ENCODE measurements around the gene BAZ2A.

Gene BAZ2A

DNA sequence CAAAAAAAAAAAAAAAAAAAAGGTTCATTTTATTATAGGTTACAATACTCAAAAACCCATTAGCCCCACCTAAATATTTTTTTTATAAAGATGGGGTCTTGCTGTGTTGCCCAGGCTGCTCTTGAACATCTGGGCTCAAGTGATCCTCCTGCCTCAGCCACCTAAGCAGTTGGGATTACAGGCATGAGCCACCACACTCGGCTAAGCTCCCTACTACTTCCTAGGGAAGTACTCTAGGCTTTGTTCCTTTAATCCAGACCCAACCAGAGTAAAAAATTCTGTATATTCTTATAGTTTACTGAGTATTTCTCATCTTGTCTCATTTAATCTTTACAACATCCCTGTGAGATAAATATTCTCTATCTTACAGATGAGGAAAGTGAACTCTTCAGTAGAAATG is 57.8 kb downstream of the BAZ2A start:
- Mint-ChIP-seq H3K9me3 (no peaks in the 10 kb centered on the region), H3K4me1 (peaks cover 25% of the 10 kb centered on the region), H3K27me3 (ENCODE audit: low read depth) (no peaks in the 10 kb centered on the region), H3K36me3 (ENCODE audit: low read depth) (peaks cover 34% of the 10 kb centered on the region), H3K4me3 (no peak overlapping the region), H3K27ac (peak overlapping the region; percentile 30 to 51 (median 48))
- TF ChIP-seq, protein P1, sequence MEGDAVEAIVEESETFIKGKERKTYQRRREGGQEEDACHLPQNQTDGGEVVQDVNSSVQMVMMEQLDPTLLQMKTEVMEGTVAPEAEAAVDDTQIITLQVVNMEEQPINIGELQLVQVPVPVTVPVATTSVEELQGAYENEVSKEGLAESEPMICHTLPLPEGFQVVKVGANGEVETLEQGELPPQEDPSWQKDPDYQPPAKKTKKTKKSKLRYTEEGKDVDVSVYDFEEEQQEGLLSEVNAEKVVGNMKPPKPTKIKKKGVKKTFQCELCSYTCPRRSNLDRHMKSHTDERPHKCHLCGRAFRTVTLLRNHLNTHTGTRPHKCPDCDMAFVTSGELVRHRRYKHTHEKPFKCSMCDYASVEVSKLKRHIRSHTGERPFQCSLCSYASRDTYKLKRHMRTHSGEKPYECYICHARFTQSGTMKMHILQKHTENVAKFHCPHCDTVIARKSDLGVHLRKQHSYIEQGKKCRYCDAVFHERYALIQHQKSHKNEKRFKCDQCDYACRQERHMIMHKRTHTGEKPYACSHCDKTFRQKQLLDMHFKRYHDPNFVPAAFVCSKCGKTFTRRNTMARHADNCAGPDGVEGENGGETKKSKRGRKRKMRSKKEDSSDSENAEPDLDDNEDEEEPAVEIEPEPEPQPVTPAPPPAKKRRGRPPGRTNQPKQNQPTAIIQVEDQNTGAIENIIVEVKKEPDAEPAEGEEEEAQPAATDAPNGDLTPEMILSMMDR (IDR thresholded peaks at IDR 0.05; ENCODE audit: unreplicated experiment in 3 of 3): no peak

DNA sequence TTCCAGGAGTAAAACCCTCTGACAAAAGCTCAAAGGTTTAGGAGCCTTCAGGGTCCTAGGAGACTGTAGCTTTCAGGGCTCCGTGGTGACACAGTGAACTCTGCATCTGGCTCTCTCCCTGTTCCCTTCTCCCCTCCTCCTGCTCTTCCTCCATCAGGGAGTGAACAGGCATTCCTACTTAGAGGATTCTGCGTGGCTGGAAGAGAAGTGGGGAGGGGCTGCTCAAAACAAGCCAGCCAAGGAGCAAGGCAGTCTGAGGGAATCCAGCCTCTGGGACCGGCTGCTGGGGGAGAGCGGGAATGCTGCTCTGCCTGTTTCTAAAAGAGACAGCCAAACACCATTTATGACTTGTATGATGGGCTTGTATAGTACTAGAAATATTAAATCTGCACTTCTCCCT is 59.0 kb downstream of the BAZ2A start:
- H3K9me3 Mint-ChIP-seq: no peaks in the 10 kb centered on the region
- peak overlapping the region; percentile 98 to 100 (median 98) for H3K27ac Mint-ChIP-seq
- H3K4me1 Mint-ChIP-seq: peaks cover 30% of the 10 kb centered on the region
- TF ChIP-seq, protein P1 (IDR thresholded peaks at IDR 0.05; ENCODE audit: unreplicated experiment in 3 of 3): no peak
- H3K27me3 Mint-ChIP-seq (ENCODE audit: low read depth): no peaks in the 10 kb centered on the region
- peaks cover 36% of the 10 kb centered on the region for H3K36me3 Mint-ChIP-seq (ENCODE audit: low read depth)
- H3K4me3 Mint-ChIP-seq: peak overlapping the region in 2 of 3 experiments; percentile 62 to 63

DNA sequence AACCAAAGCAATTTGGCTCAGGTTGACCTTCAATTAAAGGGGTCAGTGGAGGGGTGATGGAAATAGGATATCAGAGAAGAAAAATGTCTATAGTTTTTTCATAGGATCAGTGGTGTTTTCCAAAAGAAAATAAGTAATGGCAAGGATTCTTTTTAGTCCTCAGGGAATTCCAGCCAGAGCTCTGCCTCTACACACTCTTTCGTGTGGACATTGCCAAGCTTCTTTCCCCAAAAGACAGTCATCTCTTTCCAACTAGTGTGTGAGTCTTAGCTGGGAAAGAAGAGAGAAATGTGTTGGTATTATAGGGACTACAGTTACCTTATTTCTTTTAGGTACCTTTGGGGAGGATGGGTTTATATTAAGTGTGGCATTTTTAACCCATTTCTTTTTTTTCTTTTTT is 62.0 kb downstream of the BAZ2A start:
- Mint-ChIP-seq H3K27me3 (ENCODE audit: low read depth) (no peaks in the 10 kb centered on the region), H3K9me3 (no peaks in the 10 kb centered on the region), H3K27ac (peak overlapping the region in 2 of 3 experiments; percentile 43 to 100), H3K4me3 (no peak overlapping the region), H3K36me3 (ENCODE audit: low read depth) (peaks cover 41% of the 10 kb centered on the region), H3K4me1 (peaks cover 40% of the 10 kb centered on the region)
- TF ChIP-seq, protein P1 (IDR thresholded peaks at IDR 0.05; ENCODE audit: unreplicated experiment in 3 of 3): no peak

DNA sequence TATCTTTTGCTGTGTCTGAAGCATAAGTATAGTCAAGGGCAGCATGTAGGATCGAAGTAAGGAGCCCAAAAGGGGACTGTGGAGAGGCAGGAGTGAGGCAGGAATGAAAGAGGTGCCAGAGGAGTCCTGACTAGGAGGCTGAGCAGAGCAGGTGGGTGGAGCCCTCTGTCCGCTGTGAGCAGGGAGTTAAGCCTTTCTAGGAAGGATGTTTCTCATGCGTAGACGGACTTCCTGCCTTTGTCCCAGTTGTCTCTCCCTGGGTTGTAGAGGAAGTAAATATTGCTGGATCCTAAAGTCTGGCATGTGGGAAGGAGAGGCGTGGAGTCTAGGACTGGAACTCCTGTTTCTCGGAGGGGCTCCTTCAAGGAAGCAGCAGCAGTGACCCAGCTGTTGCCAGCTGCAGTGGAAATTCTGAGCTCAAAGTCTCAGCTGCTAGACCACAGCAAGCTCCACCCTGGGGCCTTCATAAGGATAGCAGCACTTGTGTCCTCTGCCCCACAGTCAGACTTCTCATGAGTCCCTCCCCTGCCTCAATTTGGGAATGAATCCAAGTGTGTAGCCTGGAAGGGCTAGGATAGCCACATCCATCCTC is 64.5 kb downstream of the BAZ2A start:
- peak overlapping the region; percentile 98 to 100 (median 99) for H3K27ac Mint-ChIP-seq
- H3K36me3 Mint-ChIP-seq (ENCODE audit: low read depth): peaks cover 42% of the 10 kb centered on the region
- peaks cover 30% of the 10 kb centered on the region for H3K4me1 Mint-ChIP-seq
- no peaks in the 10 kb centered on the region for H3K27me3 Mint-ChIP-seq (ENCODE audit: low read depth)
- TF ChIP-seq, protein P1 (IDR thresholded peaks at IDR 0.05; ENCODE audit: unreplicated experiment in 3 of 3): no peak
- H3K9me3 Mint-ChIP-seq: no peaks in the 10 kb centered on the region
- H3K4me3 Mint-ChIP-seq: peak overlapping the region; percentile 31 to 54 (median 50)

DNA sequence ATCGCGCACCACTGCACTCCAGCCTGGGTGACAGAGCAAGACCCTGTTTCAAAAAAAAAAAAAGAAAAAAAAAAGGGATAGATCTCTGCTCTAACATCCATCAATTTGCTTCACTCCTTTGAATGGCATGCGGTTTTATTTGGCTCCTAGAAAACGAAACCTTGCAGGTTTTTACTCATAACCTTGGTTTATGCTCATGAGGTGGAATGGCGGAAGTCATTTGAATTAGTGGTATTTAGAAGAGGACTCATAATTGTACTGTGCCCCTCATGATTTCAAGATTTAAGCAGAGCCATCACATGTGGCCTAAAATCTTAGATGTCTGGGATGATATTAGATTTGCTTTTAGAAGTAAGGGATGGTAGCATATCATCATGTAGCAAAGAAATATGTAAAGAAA is 79.1 kb downstream of the BAZ2A start:
- H3K27me3 Mint-ChIP-seq (ENCODE audit: low read depth): no peaks in the 10 kb centered on the region
- H3K4me1 Mint-ChIP-seq: no peaks in the 10 kb centered on the region
- TF ChIP-seq, protein P1 (IDR thresholded peaks at IDR 0.05; ENCODE audit: unreplicated experiment in 3 of 3): no peak
- H3K27ac Mint-ChIP-seq: no peak overlapping the region
- H3K4me3 Mint-ChIP-seq: no peak overlapping the region
- no peaks in the 10 kb centered on the region for H3K9me3 Mint-ChIP-seq
- H3K36me3 Mint-ChIP-seq (ENCODE audit: low read depth): peaks cover 3% of the 10 kb centered on the region

DNA sequence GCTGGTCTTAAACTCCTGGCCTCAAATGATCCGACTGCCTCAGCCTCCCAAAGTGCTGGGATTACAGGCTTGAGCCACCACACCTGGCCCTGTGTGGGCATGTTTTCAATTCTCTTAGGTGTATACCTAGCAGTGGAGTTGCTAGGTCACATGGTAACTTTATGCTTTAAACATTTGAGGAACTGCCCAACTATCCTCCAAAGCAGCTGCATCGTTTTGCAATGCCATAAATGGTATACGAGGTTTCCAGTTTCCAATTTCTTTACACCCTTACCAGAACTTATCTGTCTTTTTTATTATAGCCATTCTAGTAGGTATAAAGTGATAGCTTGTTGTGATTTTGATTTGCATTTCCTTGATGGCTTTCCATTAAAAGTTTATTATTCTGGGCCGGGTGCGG is 83.4 kb downstream of the BAZ2A start:
- Mint-ChIP-seq H3K27me3 (ENCODE audit: low read depth) (no peaks in the 10 kb centered on the region), H3K36me3 (ENCODE audit: low read depth) (peaks cover 11% of the 10 kb centered on the region), H3K27ac (no peak overlapping the region), H3K4me3 (no peak overlapping the region), H3K4me1 (no peaks in the 10 kb centered on the region), H3K9me3 (no peaks in the 10 kb centered on the region)
- TF ChIP-seq, protein P1 (IDR thresholded peaks at IDR 0.05; ENCODE audit: unreplicated experiment in 3 of 3): no peak

Measured in nephron (organoid).